Astrocyte (in vitro differentiated cells and primary cell): ENCODE measurements around the gene CCDC197. TPM values are rescaled to one million over a fixed set of nuclear protein-coding genes. Genes with fewer than 3 reads are reported as not detected.

Experiments
- DNase-seq: peaks from one replicate; pipeline ENCODE4 v3.0.0-alpha.2; 2010; ENCODE audit warnings: low read depth
- FAIRE-seq: peaks from 2 replicates; lab custom pipeline; 2011; peaks lifted over from hg19 to GRCh38; lab: Jason Lieb, UNC
- H2AFZ ChIP-seq: 2 replicates; pipeline ENCODE4 v1.6.0; 2012; ENCODE audit warnings: low read depth, low read length, inconsistent platforms
- H3K27ac ChIP-seq: 2 replicates; pipeline ENCODE4 v1.5.1; 2011; ENCODE audit warnings: low read depth, low read length, inconsistent platforms
- H3K27me3 ChIP-seq: 2 replicates; pipeline ENCODE4 v1.6.0; 2011; ENCODE audit warnings: low read length, inconsistent platforms; ENCODE audit not compliant: insufficient read depth
- H3K36me3 ChIP-seq: 2 replicates; pipeline ENCODE4 v1.5.1; 2011; ENCODE audit warnings: low read length, inconsistent platforms; ENCODE audit not compliant: insufficient read depth
- H3K4me1 ChIP-seq: 2 replicates; pipeline ENCODE4 v1.5.1; 2011; ENCODE audit warnings: low read length, inconsistent platforms; ENCODE audit not compliant: insufficient read depth
- H3K4me2 ChIP-seq: 2 replicates; pipeline ENCODE4 v1.6.0; 2012; ENCODE audit warnings: low read length, inconsistent platforms
- H3K4me3 ChIP-seq: 2 replicates; pipeline ENCODE4 v1.5.1; 2011; ENCODE audit warnings: low read depth, mild to moderate bottlenecking, low read length, inconsistent platforms; ENCODE audit not compliant: insufficient read depth
- H3K79me2 ChIP-seq: 2 replicates; pipeline ENCODE4 v1.6.0; 2012; ENCODE audit warnings: mild to moderate bottlenecking, low read length, inconsistent platforms; ENCODE audit not compliant: insufficient read depth
- H3K9ac ChIP-seq: 2 replicates; pipeline ENCODE4 v1.6.0; 2012; ENCODE audit warnings: mild to moderate bottlenecking, low read length, inconsistent platforms
- H3K9me3 ChIP-seq: 2 replicates; pipeline ENCODE4 v1.5.1; 2012; ENCODE audit warnings: low read depth, mild to moderate bottlenecking, low read length, inconsistent platforms; ENCODE audit not compliant: insufficient read depth
- H4K20me1 ChIP-seq: 2 replicates; pipeline ENCODE4 v1.6.0; 2012; ENCODE audit warnings: low read length, inconsistent platforms; ENCODE audit not compliant: insufficient read depth
- H3K27ac Mint-ChIP-seq: one replicate; pipeline ENCODE4 v1.8.0; 2021; ENCODE audit warnings: mild to moderate bottlenecking, mixed read lengths; ENCODE audit not compliant: unreplicated experiment
- H3K27me3 Mint-ChIP-seq: one replicate; pipeline ENCODE4 v1.8.0; 2021; ENCODE audit warnings: low read depth, mixed read lengths; ENCODE audit not compliant: unreplicated experiment
- H3K36me3 Mint-ChIP-seq: one replicate; pipeline ENCODE4 v1.8.0; 2021; ENCODE audit warnings: low read depth, mixed read lengths; ENCODE audit not compliant: unreplicated experiment
- H3K4me1 Mint-ChIP-seq: one replicate; pipeline ENCODE4 v1.8.0; 2021; ENCODE audit warnings: low read depth, mixed read lengths; ENCODE audit not compliant: unreplicated experiment
- H3K4me3 Mint-ChIP-seq: one replicate; pipeline ENCODE4 v1.8.0; 2021; ENCODE audit warnings: mild to moderate bottlenecking, moderate library complexity, mixed read lengths; ENCODE audit not compliant: unreplicated experiment
- H3K9me3 Mint-ChIP-seq: one replicate; pipeline ENCODE4 v1.8.0; 2021; ENCODE audit warnings: mild to moderate bottlenecking, mixed read lengths; ENCODE audit not compliant: unreplicated experiment
- EZH2 ChIP-seq: IDR thresholded peaks from 2 replicates; pipeline ENCODE4 v1.6.1; 2012; ENCODE audit warnings: mild to moderate bottlenecking, low read length, inconsistent platforms; ENCODE audit not compliant: insufficient read depth
- total RNA-seq: library from RNA; stranded (reverse); gene quantifications from 2 replicates; pipeline ENCODE4 v1.2.1, GENCODE V29; 2021
- TF ChIP-seq, protein P1 (sequence below): IDR thresholded peaks from 2 replicates; pipeline ENCODE4 v1.5.1; 2011; ENCODE audit warnings: low read depth, mild to moderate bottlenecking, inconsistent platforms, low read length, moderate library complexity; ENCODE audit not compliant: insufficient read depth

CCDC197 gene
- total RNA-seq, 1 donor from 2014 or later: not detected

DNA sequence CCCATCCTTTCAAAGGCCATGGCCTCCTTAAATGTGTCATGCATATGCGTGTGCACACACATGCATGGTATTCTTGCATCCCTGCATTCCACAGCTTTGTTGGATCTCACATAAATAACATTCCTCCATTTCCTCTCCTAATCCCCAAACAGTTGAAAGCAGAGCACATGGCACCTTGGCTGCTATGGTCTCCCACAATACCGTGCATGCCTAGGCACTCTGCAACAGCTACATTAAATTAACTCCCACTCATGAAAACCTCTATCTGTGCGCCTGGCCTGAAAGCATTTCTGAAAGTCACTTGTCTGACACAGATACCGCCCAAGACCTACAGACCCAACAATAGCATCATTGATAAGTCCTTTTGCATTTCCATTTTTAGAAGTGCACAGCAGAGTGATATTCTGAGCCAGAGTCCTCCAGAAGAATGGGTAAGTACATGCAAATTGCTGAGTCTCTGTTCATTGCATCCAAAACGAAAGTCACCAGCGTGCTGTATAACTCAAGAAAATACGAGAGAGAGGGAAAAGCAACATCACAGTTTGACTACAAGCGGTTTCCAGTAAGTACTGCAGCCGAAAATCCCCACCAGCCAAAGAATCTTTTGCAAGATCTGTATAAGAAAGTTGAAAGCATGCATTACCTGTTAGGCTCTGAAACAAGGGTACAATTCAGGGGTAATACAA is 21.2 kb upstream of the CCDC197 start:
- Histone ChIP-seq H3K4me2 (no peak overlapping the region), H2AFZ (no peak overlapping the region), H3K9ac (no peak overlapping the region), H3K4me1 (peaks cover 5% of the 10 kb centered on the region), H3K9me3 (no peaks in the 10 kb centered on the region), H3K79me2 (no peaks in the 10 kb centered on the region), H3K36me3 (no peaks in the 10 kb centered on the region), H3K4me3 (no peak overlapping the region), H3K27ac (no peak overlapping the region), H3K27me3 (peaks cover 19% of the 10 kb centered on the region), H4K20me1 (no peaks in the 10 kb centered on the region)
- FAIRE-seq (no peak), DNase-seq (no peak)
- H3K36me3 Mint-ChIP-seq: no peaks in the 10 kb centered on the region
- no peaks in the 10 kb centered on the region for H3K9me3 Mint-ChIP-seq
- no peak overlapping the region for H3K27ac Mint-ChIP-seq
- H3K4me3 Mint-ChIP-seq: no peak overlapping the region
- H3K4me1 Mint-ChIP-seq: peaks cover 10% of the 10 kb centered on the region
- TF ChIP-seq EZH2: no peak
- TF ChIP-seq, protein P1, sequence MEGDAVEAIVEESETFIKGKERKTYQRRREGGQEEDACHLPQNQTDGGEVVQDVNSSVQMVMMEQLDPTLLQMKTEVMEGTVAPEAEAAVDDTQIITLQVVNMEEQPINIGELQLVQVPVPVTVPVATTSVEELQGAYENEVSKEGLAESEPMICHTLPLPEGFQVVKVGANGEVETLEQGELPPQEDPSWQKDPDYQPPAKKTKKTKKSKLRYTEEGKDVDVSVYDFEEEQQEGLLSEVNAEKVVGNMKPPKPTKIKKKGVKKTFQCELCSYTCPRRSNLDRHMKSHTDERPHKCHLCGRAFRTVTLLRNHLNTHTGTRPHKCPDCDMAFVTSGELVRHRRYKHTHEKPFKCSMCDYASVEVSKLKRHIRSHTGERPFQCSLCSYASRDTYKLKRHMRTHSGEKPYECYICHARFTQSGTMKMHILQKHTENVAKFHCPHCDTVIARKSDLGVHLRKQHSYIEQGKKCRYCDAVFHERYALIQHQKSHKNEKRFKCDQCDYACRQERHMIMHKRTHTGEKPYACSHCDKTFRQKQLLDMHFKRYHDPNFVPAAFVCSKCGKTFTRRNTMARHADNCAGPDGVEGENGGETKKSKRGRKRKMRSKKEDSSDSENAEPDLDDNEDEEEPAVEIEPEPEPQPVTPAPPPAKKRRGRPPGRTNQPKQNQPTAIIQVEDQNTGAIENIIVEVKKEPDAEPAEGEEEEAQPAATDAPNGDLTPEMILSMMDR: no peak
- H3K27me3 Mint-ChIP-seq: peaks cover 60% of the 10 kb centered on the region

DNA sequence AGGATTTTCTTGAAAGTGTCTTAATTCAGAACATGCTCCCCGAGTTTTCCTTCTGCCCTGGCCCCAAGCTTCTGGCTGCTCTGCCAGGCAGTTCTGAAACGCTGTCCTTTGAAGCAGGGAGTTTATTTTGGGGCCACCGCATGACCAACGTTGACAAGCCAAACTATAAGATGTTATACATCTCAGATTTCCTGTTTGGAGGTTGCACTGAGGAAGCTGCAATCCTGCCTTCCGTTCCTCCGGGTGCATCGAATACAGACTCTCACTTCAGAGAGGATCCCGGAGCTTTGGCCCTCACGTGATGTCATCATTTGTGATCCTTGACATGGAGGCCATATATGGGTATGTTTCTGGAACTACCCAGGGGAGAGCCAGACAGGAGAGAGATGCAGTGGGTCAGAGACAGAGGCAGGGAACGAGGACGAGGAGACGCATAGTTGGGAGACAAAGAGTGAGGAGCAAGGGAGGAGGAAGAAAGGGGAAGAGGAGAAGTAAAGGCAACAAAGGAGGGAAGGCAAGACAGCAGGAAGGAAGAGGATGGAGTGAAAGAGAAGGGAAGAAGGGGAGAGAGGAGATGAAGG is 20.5 kb upstream of the CCDC197 start, which contains the start of gene ASB2:
TSS of gene ASB2 (minus strand) at position 94 of the 581 bp plus-strand sequence. CDS start 12,031 bp downstream, outside the sequence.
- Mint-ChIP-seq H3K4me1 (peaks cover 10% of the 10 kb centered on the region), H3K27ac (no peak within 1 kb of the TSS), H3K4me3 (no peak within 1 kb of the TSS), H3K36me3 (no peaks in the 10 kb centered on the region), H3K27me3 (peaks cover 55% of the 10 kb centered on the region), H3K9me3 (no peaks in the 10 kb centered on the region)
- no peak within 1 kb of the TSS for H3K4me2 ChIP-seq
- H3K9me3 ChIP-seq: no peaks in the 10 kb centered on the region
- no peak within 1 kb of the TSS for H2AFZ ChIP-seq
- peaks cover 19% of the 10 kb centered on the region for H3K27me3 ChIP-seq
- FAIRE-seq (no peak), DNase-seq (no peak)
- H3K79me2 ChIP-seq: no peaks in the 10 kb centered on the region
- no peak within 1 kb of the TSS for H3K9ac ChIP-seq
- H3K27ac ChIP-seq: no peak within 1 kb of the TSS
- H4K20me1 ChIP-seq: no peaks in the 10 kb centered on the region
- no peak within 1 kb of the TSS for H3K4me3 ChIP-seq
- H3K4me1 ChIP-seq: peaks cover 9% of the 10 kb centered on the region
- no peak for TF ChIP-seq EZH2
- TF ChIP-seq, protein P1: no peak
- H3K36me3 ChIP-seq: no peaks in the 10 kb centered on the region

DNA sequence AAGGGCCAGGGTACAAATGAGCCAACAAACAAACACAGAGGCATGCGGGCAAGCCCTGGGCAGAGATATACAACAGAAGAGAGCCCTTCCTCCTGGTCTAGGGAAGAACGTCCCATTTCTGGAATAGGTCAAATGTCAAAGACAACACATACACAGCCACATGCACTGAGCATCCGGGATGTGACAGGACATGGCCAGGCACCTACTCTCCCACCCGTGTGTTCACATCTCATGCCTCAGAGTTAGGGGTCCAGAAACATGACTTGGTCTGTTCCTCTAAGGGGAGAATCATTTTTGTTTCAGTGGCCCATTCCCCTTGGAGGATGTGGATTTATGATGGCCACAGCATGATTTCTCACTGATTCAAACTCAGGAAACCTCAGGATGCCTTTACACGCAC is 19.9 kb upstream of the CCDC197 start:
- Histone ChIP-seq H3K9ac (no peak overlapping the region), H3K27ac (no peak overlapping the region), H2AFZ (no peak overlapping the region), H3K9me3 (no peaks in the 10 kb centered on the region), H3K27me3 (peaks cover 19% of the 10 kb centered on the region), H4K20me1 (no peaks in the 10 kb centered on the region), H3K4me1 (peaks cover 9% of the 10 kb centered on the region), H3K4me3 (no peak overlapping the region), H3K36me3 (no peaks in the 10 kb centered on the region), H3K4me2 (no peak overlapping the region), H3K79me2 (no peaks in the 10 kb centered on the region)
- FAIRE-seq: no peak
- TF ChIP-seq, protein P1: no peak
- no peak for TF ChIP-seq EZH2
- Mint-ChIP-seq H3K27ac (no peak overlapping the region), H3K36me3 (no peaks in the 10 kb centered on the region), H3K27me3 (peaks cover 57% of the 10 kb centered on the region), H3K9me3 (no peaks in the 10 kb centered on the region), H3K4me1 (peaks cover 10% of the 10 kb centered on the region), H3K4me3 (no peak overlapping the region)
- no peak for DNase-seq
